ENCODE measurements around the gene QRFP. TPM values are rescaled to one million over a fixed set of nuclear protein-coding genes. Genes with fewer than 3 reads are reported as not detected.

QRFP gene
- polyA plus RNA-seq, 3 donors, result 0.18 to 0.60 (median 0.21) TPM

- peaks cover 17 to 43% of the 10 kb centered on the region in 2 donors for H3K27me3 ChIP-seq (ENCODE audit: control insufficient read depth in 2 of 2, insufficient read depth in 2 of 2, low read length in 2 of 2)
- no peaks in the 10 kb centered on the region for H3K79me2 ChIP-seq (ENCODE audit: insufficient read depth, low read length)
- no peak overlapping the region for H3K27ac ChIP-seq (ENCODE audit: low read depth in 1 of 2, low read length in 2 of 2)
- peaks cover 0 to 7% (median 2%) of the 10 kb centered on the region in 7 donors for H3K9me3 Mint-ChIP-seq
- peaks cover 38 to 63% (median 50%) of the 10 kb centered on the region in 3 donors for H3K27me3 Mint-ChIP-seq (ENCODE audit: low read depth in 3 of 3)
- 88% methylated on average over 2 of the region's 6 CpGs for WGBS (ENCODE audit: insufficient coverage)
- peak overlapping the region in 1 of 2 donors; percentile 37 for H3K4me3 Mint-ChIP-seq
- DNase-seq, result no peak
- no peak overlapping the region for H3K27ac Mint-ChIP-seq
- H3K4me3 ChIP-seq (replicated peaks in 1 of 3; ENCODE audit: low read depth in 2 of 3, low read length in 3 of 3), result no peak overlapping the region
- no peaks in the 10 kb centered on the region for H3K36me3 ChIP-seq (replicated peaks in 1 of 2; ENCODE audit: control insufficient read depth in 1 of 2, insufficient read depth in 2 of 2, low read length in 2 of 2)
- no peak for TF ChIP-seq CTCF (IDR thresholded peaks at IDR 0.05)
- intact Hi-C loops (cut with micrococcal nuclease), result loop anchor here (5.0 to 10.0 kb wide), 3 partner anchors 75 to 237 kb away; no protein-coding TSS in a partner anchor
- H3K9ac ChIP-seq (ENCODE audit: insufficient read depth, low read length, poor library complexity, severe bottlenecking), result no peak overlapping the region
- H3K36me3 Mint-ChIP-seq, result peaks cover 0 to 7% of the 10 kb centered on the region in 2 donors
- H4K20me1 ChIP-seq (ENCODE audit: insufficient read depth, low read length), result no peaks in the 10 kb centered on the region
- peaks cover 0 to 10% of the 10 kb centered on the region in 2 donors for H3K4me1 ChIP-seq (ENCODE audit: control insufficient read depth in 1 of 2, insufficient read depth in 2 of 2, low read length in 2 of 2)
- no peak overlapping the region for H3K4me2 ChIP-seq (replicated peaks; ENCODE audit: extremely low read depth, low read length, poor library complexity, severe bottlenecking)
- H3K4me1 Mint-ChIP-seq, result peaks cover 8% of the 10 kb centered on the region
- H2AFZ ChIP-seq (ENCODE audit: insufficient read depth, low read depth, low read length, poor library complexity, severe bottlenecking), result no peak overlapping the region
- H3K9me3 ChIP-seq (replicated peaks in 1 of 2; ENCODE audit: control insufficient read depth in 1 of 2, insufficient read depth in 1 of 2, low read length in 2 of 2), result peaks cover 0 to 10% of the 10 kb centered on the region in 2 donors
Observed at GRCh38 chr9:130942084-130942483, 45.5 kb upstream of the QRFP start.

- peaks cover 0 to 10% of the 10 kb centered on the region in 2 donors for H3K9me3 ChIP-seq (replicated peaks in 1 of 2; ENCODE audit: control insufficient read depth in 1 of 2, insufficient read depth in 1 of 2, low read length in 2 of 2)
- H3K9ac ChIP-seq (ENCODE audit: insufficient read depth, low read length, poor library complexity, severe bottlenecking), result no peak overlapping the region
- H3K4me2 ChIP-seq (replicated peaks; ENCODE audit: extremely low read depth, low read length, poor library complexity, severe bottlenecking), result no peak overlapping the region
- H2AFZ ChIP-seq (ENCODE audit: insufficient read depth, low read depth, low read length, poor library complexity, severe bottlenecking), result no peak overlapping the region
- H4K20me1 ChIP-seq (ENCODE audit: insufficient read depth, low read length), result no peaks in the 10 kb centered on the region
- peaks cover 8% of the 10 kb centered on the region for H3K4me1 Mint-ChIP-seq
- H3K9me3 Mint-ChIP-seq, result peaks cover 0 to 7% (median 3%) of the 10 kb centered on the region in 7 donors
- H3K36me3 ChIP-seq (replicated peaks in 1 of 2; ENCODE audit: control insufficient read depth in 1 of 2, insufficient read depth in 2 of 2, low read length in 2 of 2), result no peaks in the 10 kb centered on the region
- H3K27me3 Mint-ChIP-seq (ENCODE audit: low read depth in 3 of 3), result peaks cover 46 to 73% (median 61%) of the 10 kb centered on the region in 3 donors
- H3K27ac Mint-ChIP-seq, result no peak overlapping the region
- no peak overlapping the region for H3K4me3 ChIP-seq (replicated peaks in 1 of 3; ENCODE audit: low read depth in 2 of 3, low read length in 3 of 3)
- peaks cover 0 to 10% of the 10 kb centered on the region in 2 donors for H3K4me1 ChIP-seq (ENCODE audit: control insufficient read depth in 1 of 2, insufficient read depth in 2 of 2, low read length in 2 of 2)
- no peak overlapping the region for H3K27ac ChIP-seq (ENCODE audit: low read depth in 1 of 2, low read length in 2 of 2)
- H3K36me3 Mint-ChIP-seq, result peaks cover 0 to 9% of the 10 kb centered on the region in 2 donors
- peak overlapping the region in 1 of 2 donors; percentile 88 for H3K4me3 Mint-ChIP-seq
- 4% methylated on average over 20 of the region's 36 CpGs for WGBS (ENCODE audit: insufficient coverage)
- peak; percentile 9 to 42 (median 37) for DNase-seq
- no peaks in the 10 kb centered on the region for H3K79me2 ChIP-seq (ENCODE audit: insufficient read depth, low read length)
- intact Hi-C loops (cut with micrococcal nuclease), result loop anchor here (2.0 to 10.0 kb wide), 4 partner anchors 74 to 236 kb away; no protein-coding TSS in a partner anchor
- peak; percentile 95 for TF ChIP-seq CTCF (IDR thresholded peaks at IDR 0.05)
- peaks cover 20 to 54% of the 10 kb centered on the region in 2 donors for H3K27me3 ChIP-seq (ENCODE audit: control insufficient read depth in 2 of 2, insufficient read depth in 2 of 2, low read length in 2 of 2)
Observed at GRCh38 chr9:130940693-130941576, 44.3 kb upstream of the QRFP start.

Data from CD14-positive monocyte (primary cell).